Measurements from ENCODE around the gene SEMA3G. TPM values are rescaled to one million over a fixed set of nuclear protein-coding genes. Genes with fewer than 3 reads are reported as not detected.

Gene SEMA3G
- total RNA-seq, 2 experiments from 2014 or later = 0.34 to 0.69 TPM

DNA sequence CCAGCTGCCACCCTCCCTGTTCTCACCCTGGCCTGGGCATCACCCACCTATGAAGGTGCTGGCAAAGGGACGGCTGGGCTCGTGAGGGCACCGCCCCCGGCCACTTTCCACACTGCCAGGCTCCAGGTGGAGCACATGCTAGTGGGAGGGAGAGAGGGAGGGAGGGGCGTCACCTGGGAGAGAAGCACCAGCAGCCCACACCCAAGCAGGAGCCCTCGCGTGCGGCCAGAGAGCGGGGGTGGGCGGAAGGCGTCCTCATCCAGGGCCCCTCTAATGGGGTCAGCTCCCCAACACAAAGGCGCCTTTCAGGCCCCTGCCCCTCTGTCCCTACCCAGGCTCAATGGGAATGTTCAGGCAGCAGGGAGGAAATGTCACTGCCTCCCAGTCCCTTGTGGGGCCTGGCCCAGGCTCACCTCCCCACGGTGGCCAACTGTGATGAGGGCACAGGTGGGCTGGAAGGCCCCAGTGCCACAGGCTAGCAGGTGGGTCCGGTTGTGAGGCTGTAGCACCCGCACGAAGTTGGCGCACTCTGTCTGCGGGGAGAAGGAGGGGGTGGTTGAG lies 3.1 kb downstream of the SEMA3G start:
- Histone ChIP-seq H3K27ac (ENCODE audit: low read depth in 1 of 2, low read length in 2 of 2) (no peak overlapping the region), H3K9me3 (ENCODE audit: control insufficient read depth in 1 of 2, insufficient read depth in 1 of 2, low read length in 2 of 2) (no peaks in the 10 kb centered on the region), H3K4me1 (ENCODE audit: insufficient read depth, low read length) (peaks cover 23% of the 10 kb centered on the region), H3K4me3 (ENCODE audit: low read length) (no peak overlapping the region), H3K27me3 (ENCODE audit: control insufficient read depth in 1 of 2, insufficient read depth in 2 of 2, low read length in 2 of 2) (no peaks in the 10 kb centered on the region), H3K36me3 (ENCODE audit: insufficient read depth, low read length) (no peaks in the 10 kb centered on the region)
- Mint-ChIP-seq H3K4me1 (ENCODE audit: low read depth) (peaks cover 9% of the 10 kb centered on the region), H3K4me3 (no peak overlapping the region), H3K9me3 (no peaks in the 10 kb centered on the region), H3K36me3 (ENCODE audit: low read depth) (no peaks in the 10 kb centered on the region), H3K27ac (no peak overlapping the region), H3K27me3 (no peaks in the 10 kb centered on the region)
- ChIA-PET CTCF (no interaction called here), POLR2A (interaction anchor here (1.0 kb wide), 1 partner anchor 13 kb away, joined by 4 read pairs; the partner anchor contains the start of gene NISCH)
- ATAC-seq (ENCODE audit: poor library complexity) (no peak), DNase-seq (no peak)
- intact Hi-C loops (cut with DNase I, micrococcal nuclease) = loop anchor here in 1 of 2 experiments (10.0 kb wide), 1 partner anchor 157 kb away; the partner anchor contains the start of gene GLYCTK
- TF ChIP-seq, protein P1, sequence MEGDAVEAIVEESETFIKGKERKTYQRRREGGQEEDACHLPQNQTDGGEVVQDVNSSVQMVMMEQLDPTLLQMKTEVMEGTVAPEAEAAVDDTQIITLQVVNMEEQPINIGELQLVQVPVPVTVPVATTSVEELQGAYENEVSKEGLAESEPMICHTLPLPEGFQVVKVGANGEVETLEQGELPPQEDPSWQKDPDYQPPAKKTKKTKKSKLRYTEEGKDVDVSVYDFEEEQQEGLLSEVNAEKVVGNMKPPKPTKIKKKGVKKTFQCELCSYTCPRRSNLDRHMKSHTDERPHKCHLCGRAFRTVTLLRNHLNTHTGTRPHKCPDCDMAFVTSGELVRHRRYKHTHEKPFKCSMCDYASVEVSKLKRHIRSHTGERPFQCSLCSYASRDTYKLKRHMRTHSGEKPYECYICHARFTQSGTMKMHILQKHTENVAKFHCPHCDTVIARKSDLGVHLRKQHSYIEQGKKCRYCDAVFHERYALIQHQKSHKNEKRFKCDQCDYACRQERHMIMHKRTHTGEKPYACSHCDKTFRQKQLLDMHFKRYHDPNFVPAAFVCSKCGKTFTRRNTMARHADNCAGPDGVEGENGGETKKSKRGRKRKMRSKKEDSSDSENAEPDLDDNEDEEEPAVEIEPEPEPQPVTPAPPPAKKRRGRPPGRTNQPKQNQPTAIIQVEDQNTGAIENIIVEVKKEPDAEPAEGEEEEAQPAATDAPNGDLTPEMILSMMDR (IDR thresholded peaks at IDR 0.05) = no peak

DNA sequence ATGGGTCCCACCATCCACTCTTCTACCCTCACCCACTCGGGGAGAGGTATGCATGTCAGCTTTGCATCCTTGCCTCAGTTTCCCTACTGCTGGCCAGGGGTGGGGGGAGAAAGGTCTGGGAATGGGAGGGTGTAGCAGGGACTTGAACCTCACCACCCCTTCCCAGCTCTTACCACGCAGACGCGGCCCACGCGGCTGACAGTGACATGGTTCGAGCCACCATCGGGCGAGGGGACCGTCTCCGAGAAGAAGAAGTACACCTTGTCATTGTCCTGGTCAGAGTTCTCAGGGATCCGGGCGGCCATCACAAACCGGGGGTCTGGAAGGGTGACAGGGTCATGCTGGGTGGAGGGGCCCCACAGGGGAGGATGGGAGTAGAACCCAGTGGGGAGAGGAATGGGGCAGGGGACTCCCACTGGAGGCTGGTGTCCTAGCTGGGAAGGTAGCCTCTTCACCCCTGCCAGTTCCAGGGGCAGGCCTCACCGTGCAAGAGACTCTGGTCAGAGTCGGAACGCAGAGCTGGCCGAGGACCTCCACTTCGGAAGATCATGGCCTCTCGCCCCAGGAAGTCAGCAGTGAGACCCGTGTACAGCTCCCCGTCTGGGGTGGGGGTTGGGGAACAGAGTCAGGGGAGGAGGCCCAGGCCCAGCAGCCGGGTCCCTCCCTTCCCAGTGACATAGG lies 3.7 kb downstream of the SEMA3G start:
- H3K4me1 ChIP-seq (ENCODE audit: insufficient read depth, low read length) = peaks cover 20% of the 10 kb centered on the region
- no peak overlapping the region for H3K4me3 ChIP-seq (ENCODE audit: low read length)
- POLR2A ChIA-PET = interaction anchor here (1.0 kb wide), 1 partner anchor 14 kb away, joined by 4 read pairs; the partner anchor contains the start of gene NISCH
- no peaks in the 10 kb centered on the region for H3K27me3 ChIP-seq (ENCODE audit: control insufficient read depth in 1 of 2, insufficient read depth in 2 of 2, low read length in 2 of 2)
- ATAC-seq (ENCODE audit: poor library complexity) (no peak), DNase-seq (no peak)
- TF ChIP-seq, protein P1 (IDR thresholded peaks at IDR 0.05) = no peak
- Mint-ChIP-seq H3K27ac (no peak overlapping the region), H3K4me3 (no peak overlapping the region), H3K36me3 (ENCODE audit: low read depth) (no peaks in the 10 kb centered on the region), H3K9me3 (no peaks in the 10 kb centered on the region), H3K4me1 (ENCODE audit: low read depth) (peaks cover 8% of the 10 kb centered on the region), H3K27me3 (no peaks in the 10 kb centered on the region)
- CTCF ChIA-PET = interaction anchor here (0.9 kb wide), 1 partner anchor 37 kb away, joined by 3 read pairs; no protein-coding TSS in a partner anchor
- H3K27ac ChIP-seq (ENCODE audit: low read depth in 1 of 2, low read length in 2 of 2) = no peak overlapping the region
- intact Hi-C loops (cut with DNase I, micrococcal nuclease) = loop anchor here in 1 of 2 experiments (10.0 kb wide), 1 partner anchor 156 kb away; the partner anchor contains the start of gene GLYCTK
- H3K9me3 ChIP-seq (ENCODE audit: control insufficient read depth in 1 of 2, insufficient read depth in 1 of 2, low read length in 2 of 2) = no peaks in the 10 kb centered on the region
- no peaks in the 10 kb centered on the region for H3K36me3 ChIP-seq (ENCODE audit: insufficient read depth, low read length)

DNA sequence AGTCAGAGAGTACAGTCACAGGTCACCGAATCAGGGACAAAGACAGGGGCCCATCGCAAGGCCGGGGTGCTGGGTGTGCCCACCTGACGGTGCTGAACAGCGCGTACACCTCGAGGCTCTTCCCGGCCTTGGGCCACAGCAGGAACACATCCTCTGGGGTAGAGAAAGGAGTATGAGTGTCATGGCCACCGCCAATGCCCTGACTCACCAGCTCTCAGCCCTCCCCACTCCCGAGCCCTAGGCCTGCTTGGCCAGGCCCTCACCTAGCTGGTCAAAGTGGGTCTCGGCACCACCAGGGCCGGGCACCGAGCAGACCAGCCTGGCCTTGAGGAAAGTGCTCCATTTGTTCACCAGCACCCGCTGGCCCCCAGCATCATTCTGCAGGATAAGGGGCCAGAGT lies 4.2 kb downstream of the SEMA3G start:
- Histone ChIP-seq H3K4me3 (ENCODE audit: low read length) (no peak overlapping the region), H3K9me3 (ENCODE audit: control insufficient read depth in 1 of 2, insufficient read depth in 1 of 2, low read length in 2 of 2) (no peaks in the 10 kb centered on the region)
- POLR2A ChIA-PET = no interaction called here

More for the DNA sequence above, 4.2 kb downstream of the SEMA3G start:
- no peaks in the 10 kb centered on the region for H3K36me3 ChIP-seq (ENCODE audit: insufficient read depth, low read length)
- TF ChIP-seq, protein P1 (IDR thresholded peaks at IDR 0.05) = no peak
- Mint-ChIP-seq H3K27me3 (no peaks in the 10 kb centered on the region), H3K27ac (no peak overlapping the region), H3K9me3 (no peaks in the 10 kb centered on the region), H3K4me1 (ENCODE audit: low read depth) (peaks cover 6% of the 10 kb centered on the region), H3K36me3 (ENCODE audit: low read depth) (no peaks in the 10 kb centered on the region), H3K4me3 (no peak overlapping the region)
- ATAC-seq (ENCODE audit: poor library complexity) (no peak), DNase-seq (no peak)
- intact Hi-C loops (cut with DNase I, micrococcal nuclease) = loop anchor here in 1 of 2 experiments (10.0 kb wide), 1 partner anchor 156 kb away; the partner anchor contains the start of gene GLYCTK
- CTCF ChIA-PET = interaction anchor here (0.9 kb wide), 1 partner anchor 36 kb away, joined by 3 read pairs; no protein-coding TSS in a partner anchor
- no peak overlapping the region for H3K27ac ChIP-seq (ENCODE audit: low read depth in 1 of 2, low read length in 2 of 2)
- H3K4me1 ChIP-seq (ENCODE audit: insufficient read depth, low read length) = peaks cover 19% of the 10 kb centered on the region
- H3K27me3 ChIP-seq (ENCODE audit: control insufficient read depth in 1 of 2, insufficient read depth in 2 of 2, low read length in 2 of 2) = no peaks in the 10 kb centered on the region

Measured in CD4-positive, alpha-beta T cell (primary cell).